Measurements from ENCODE around the gene TMIGD1.

The TMIGD1 gene

DNA sequence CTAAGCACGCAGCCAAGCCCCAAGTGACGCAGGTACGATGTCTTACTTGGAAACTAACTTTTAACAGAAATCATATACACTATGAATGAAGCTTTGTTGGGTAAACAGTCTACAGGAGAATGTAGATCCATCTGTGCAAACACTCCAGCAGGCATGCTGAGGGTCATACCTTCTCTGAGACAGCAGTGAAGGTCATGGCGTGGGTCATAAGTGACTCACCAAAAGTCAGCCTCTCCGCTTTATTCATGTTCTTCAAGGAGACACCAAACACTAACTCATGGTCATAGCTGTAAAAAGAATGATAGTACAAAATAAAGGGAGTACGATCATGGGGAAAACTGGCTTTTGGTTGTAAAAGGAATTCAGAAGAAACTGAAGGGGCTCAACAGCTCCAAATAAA is 62.8 kb downstream of the TMIGD1 start:
- DNase-seq (ENCODE audit: extremely low spot score), result no peak

DNA sequence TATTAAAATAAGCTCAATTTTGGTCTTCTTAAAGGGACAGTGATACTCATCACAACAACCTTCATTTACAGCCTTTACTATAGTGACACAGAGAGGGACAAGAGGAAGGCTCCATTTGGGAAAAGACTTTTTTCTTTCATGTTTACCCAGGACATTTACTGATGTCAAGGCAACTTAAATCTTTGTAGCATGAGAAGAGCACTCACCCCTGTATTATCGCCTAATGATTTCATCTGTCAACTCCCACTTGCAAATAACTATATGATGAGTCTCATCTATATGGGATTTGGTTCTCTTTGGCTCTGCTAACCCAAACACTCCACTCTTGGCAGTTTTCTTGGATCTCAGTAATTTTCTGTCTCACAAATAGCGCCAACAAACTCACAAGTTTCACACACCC is 66.2 kb downstream of the TMIGD1 start:
- no peak for TF ChIP-seq FOXA1 (IDR thresholded peaks at IDR 0.05)
- no peak for TF ChIP-seq FOXM1 (IDR thresholded peaks at IDR 0.05; ENCODE audit: borderline replicate concordance)
- no peak for TF ChIP-seq NFRKB (IDR thresholded peaks at IDR 0.05)
- no peak for TF ChIP-seq L3MBTL2 (conservative IDR thresholded peaks at IDR 0.05)
- no peak for TF ChIP-seq SP1 (IDR thresholded peaks at IDR 0.05)
- no peak for TF ChIP-seq ELF4 (IDR thresholded peaks at IDR 0.05)
- no peak for TF ChIP-seq ARNT (IDR thresholded peaks at IDR 0.05)
- TF ChIP-seq HDGF (IDR thresholded peaks at IDR 0.05; ENCODE audit: borderline replicate concordance), result no peak
- TF ChIP-seq ZNF384 (IDR thresholded peaks at IDR 0.05), result no peak
- no peak for TF ChIP-seq LEF1 (IDR thresholded peaks at IDR 0.05; ENCODE audit: borderline replicate concordance)
- TF ChIP-seq BHLHE40 (IDR thresholded peaks at IDR 0.05; ENCODE audit: borderline replicate concordance), result no peak
- no peak for TF ChIP-seq CTBP1 (IDR thresholded peaks at IDR 0.05; ENCODE audit: borderline replicate concordance)
- no peak for TF ChIP-seq SUZ12 (IDR thresholded peaks at IDR 0.05)
- no peak for TF ChIP-seq FOXK2 (IDR thresholded peaks at IDR 0.05)
- TF ChIP-seq, protein P1, sequence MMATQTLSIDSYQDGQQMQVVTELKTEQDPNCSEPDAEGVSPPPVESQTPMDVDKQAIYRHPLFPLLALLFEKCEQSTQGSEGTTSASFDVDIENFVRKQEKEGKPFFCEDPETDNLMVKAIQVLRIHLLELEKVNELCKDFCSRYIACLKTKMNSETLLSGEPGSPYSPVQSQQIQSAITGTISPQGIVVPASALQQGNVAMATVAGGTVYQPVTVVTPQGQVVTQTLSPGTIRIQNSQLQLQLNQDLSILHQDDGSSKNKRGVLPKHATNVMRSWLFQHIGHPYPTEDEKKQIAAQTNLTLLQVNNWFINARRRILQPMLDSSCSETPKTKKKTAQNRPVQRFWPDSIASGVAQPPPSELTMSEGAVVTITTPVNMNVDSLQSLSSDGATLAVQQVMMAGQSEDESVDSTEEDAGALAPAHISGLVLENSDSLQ (IDR thresholded peaks at IDR 0.05), result no peak
- no peak for TF ChIP-seq TARDBP (IDR thresholded peaks at IDR 0.05)
- no peak for DNase-seq (ENCODE audit: extremely low spot score)
- POLR2A ChIA-PET, result no interaction called here
- CTCF ChIA-PET, result interaction anchor here (1.2 kb wide), 1 partner anchor 164 kb away, joined by 3 read pairs; no protein-coding TSS in a partner anchor

More for the DNA sequence above, 62.8 kb downstream of the TMIGD1 start:
- TF ChIP-seq FOXM1 (IDR thresholded peaks at IDR 0.05; ENCODE audit: borderline replicate concordance) (no peak), LEF1 (IDR thresholded peaks at IDR 0.05; ENCODE audit: borderline replicate concordance) (no peak), SUZ12 (IDR thresholded peaks at IDR 0.05) (no peak), FOXA1 (IDR thresholded peaks at IDR 0.05) (no peak), ARNT (IDR thresholded peaks at IDR 0.05) (no peak), FOXK2 (IDR thresholded peaks at IDR 0.05) (no peak)
- ChIA-PET CTCF (no interaction called here), POLR2A (interaction anchor here (1.6 kb wide), 1 partner anchor 20 kb away, joined by 6 read pairs; no protein-coding TSS in a partner anchor)
